GM12878 (cell line): ENCODE measurements around the gene NUPR1. TPM values are rescaled to one million over a fixed set of nuclear protein-coding genes. Genes with fewer than 3 reads are reported as not detected.

Experiments used
- ATF7 ChIP-seq: fragments of 450-650 bp; IDR thresholded peaks from 2 replicates; pipeline ENCODE4 v1.6.1; 2016; ENCODE audit warnings: low read depth, mild to moderate bottlenecking
- CBX3 ChIP-seq: fragments of 200-600 bp; sonication (generic); IDR thresholded peaks from 2 replicates; pipeline ENCODE4 v1.6.1; 2016; ENCODE audit warnings: low read depth, borderline replicate concordance
- E2F8 ChIP-seq: fragments of 450-650 bp; IDR thresholded peaks from 2 replicates; pipeline ENCODE4 v1.6.1; 2018; ENCODE audit warnings: mild to moderate bottlenecking, low read depth, moderate library complexity; ENCODE audit not compliant: partially characterized antibody
- MLLT1 ChIP-seq: fragments of 450-650 bp; IDR thresholded peaks from 2 replicates; pipeline ENCODE4 v1.6.1; 2016; ENCODE audit warnings: mild to moderate bottlenecking
- MXI1 ChIP-seq: fragments of 150-350 bp; IDR thresholded peaks from 2 replicates; pipeline ENCODE4 v1.6.1; 2011; ENCODE audit warnings: low read depth, mild to moderate bottlenecking, inconsistent platforms, low read length, improper control_type of control experiment
- NFXL1 ChIP-seq: fragments of 450-650 bp; IDR thresholded peaks from 2 replicates; pipeline ENCODE4 v1.6.1; 2017; ENCODE audit warnings: antibody characterized with exemption, mild to moderate bottlenecking, borderline replicate concordance
- RB1 ChIP-seq: fragments of 450-650 bp; formaldehyde crosslinking; IDR thresholded peaks from 2 replicates; pipeline ENCODE4 v1.6.1; 2017; ENCODE audit warnings: mild to moderate bottlenecking, borderline replicate concordance
- TCF12 ChIP-seq: IDR thresholded peaks from 2 replicates; pipeline ENCODE4 v1.6.1; 2011; ENCODE audit warnings: low read depth, mild to moderate bottlenecking, low read length
- ZBED1 ChIP-seq: IDR thresholded peaks from 2 replicates; pipeline ENCODE4 v1.6.1; 2016; ENCODE audit warnings: borderline replicate concordance
- polyA plus RNA-seq, 11 experiments: library from polyadenylated mRNA; depleted of rRNA in 4 of 11; unstranded in 6 of 11; stranded (reverse) in 5 of 11; fragments of >200 nt; fragmentation: Nextera tagmentation in 4 of 11; fragmentation: Illumina TruSeq in 1 of 11; extraction: Ambion mirVana in 4 of 11; extraction: Trizol in 1 of 11; gene quantifications; 1 replicate in 1 of 11; 2 replicates in 10 of 11; pipeline versions ENCODE4 v1.2.1 to v1.2.3, GENCODE V29; 2011 to 2016; ENCODE audit warnings: inconsistent platforms in 2 of 11, missing spikeins in 2 of 11, low read depth in 1 of 11
- total RNA-seq, 4 experiments: library from RNA; depleted of rRNA in 3 of 4; stranded (reverse); fragments of >200 nt in 3 of 4; fragmentation: Illumina TruSeq in 1 of 4; extraction: Trizol in 1 of 4; gene quantifications; 2 replicates each; pipeline versions ENCODE4 v1.2.1 to v1.2.3, GENCODE V29; 2013 to 2021
- TF ChIP-seq, protein P1 (sequence below): IDR thresholded peaks from 2 replicates; pipeline ENCODE4 v1.6.1; 2011; ENCODE audit warnings: borderline replicate concordance, low read depth, mild to moderate bottlenecking, moderate library complexity, mixed read lengths, low read length; ENCODE audit not compliant: insufficient read depth; ENCODE audit errors: extremely low read length
- TF ChIP-seq, protein P2 (sequence below): fragments of 450-650 bp; IDR thresholded peaks from 2 replicates; pipeline ENCODE4 v1.6.1; 2017; ENCODE audit warnings: mild to moderate bottlenecking
- TF ChIP-seq, protein P3 (sequence below): IDR thresholded peaks from 2 replicates; pipeline ENCODE4 v1.6.1; 2012; ENCODE audit warnings: low read depth, low read length, improper control_type of control experiment
- TF ChIP-seq, protein P4 (sequence below): fragments of 450-650 bp; IDR thresholded peaks from 2 replicates; pipeline ENCODE4 v1.6.1; 2016; ENCODE audit warnings: mild to moderate bottlenecking
- TF ChIP-seq, protein P5 (sequence below): IDR thresholded peaks from 2 replicates; pipeline ENCODE4 v1.6.1; 2012; ENCODE audit warnings: low read depth, low read length, improper control_type of control experiment
- TF ChIP-seq, protein P6 (sequence below): fragments of 450-650 bp; conservative IDR thresholded peaks from 2 replicates; pipeline ENCODE4 v1.6.1; 2017; ENCODE audit warnings: mild to moderate bottlenecking, moderate library complexity

The NUPR1 gene
- total and polyA plus RNA-seq, 10 of the 15 experiments (the other 5 are each of a cell fraction or from before 2014, with no cell fraction given), result 0.04 to 0.78 (median 0.17) TPM; not detected in 2

DNA sequence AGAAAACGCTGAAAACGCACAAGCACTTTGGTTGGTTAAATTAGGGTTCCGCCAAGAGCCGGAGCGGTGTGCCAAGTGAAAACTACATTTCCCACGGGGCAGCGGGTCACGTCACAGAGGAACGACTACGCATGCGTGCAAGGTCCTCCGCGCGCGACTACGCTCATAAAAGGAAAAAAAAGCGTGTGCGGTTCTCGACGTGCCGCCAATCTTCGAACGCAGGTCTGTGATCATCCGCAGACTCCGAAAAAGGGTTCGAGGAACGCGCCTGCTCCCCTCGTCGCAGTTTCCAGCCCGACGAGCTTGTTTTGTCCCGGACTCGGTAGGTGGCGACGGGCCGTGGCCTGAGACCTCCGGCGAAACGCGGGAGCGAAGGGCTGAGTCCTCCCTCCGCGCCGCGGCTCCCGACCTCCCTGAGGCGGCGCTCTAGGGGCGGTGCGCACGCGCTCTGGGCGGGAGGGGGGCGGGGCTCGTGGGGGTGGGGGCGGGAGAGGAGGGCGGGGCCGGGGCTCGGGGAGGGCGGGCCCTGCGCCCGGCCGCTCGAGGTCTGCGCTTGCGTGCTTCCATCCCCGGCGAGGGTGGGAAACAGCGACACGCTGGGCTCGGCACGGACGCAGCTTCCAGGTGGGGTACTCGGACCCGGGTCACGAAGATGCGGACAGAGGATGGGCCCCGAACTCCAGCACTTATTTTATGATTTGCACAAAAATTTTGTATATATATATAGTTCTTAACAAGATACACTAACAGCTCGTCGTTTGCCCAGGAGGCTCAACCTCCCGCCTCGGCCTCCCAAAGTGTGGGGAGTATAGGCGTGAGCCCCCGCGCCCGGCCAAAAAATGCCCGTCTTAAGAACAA is 15.2 kb upstream of the NUPR1 start, which contains the start of gene SGF29 (continued):
- TF ChIP-seq, protein P1, sequence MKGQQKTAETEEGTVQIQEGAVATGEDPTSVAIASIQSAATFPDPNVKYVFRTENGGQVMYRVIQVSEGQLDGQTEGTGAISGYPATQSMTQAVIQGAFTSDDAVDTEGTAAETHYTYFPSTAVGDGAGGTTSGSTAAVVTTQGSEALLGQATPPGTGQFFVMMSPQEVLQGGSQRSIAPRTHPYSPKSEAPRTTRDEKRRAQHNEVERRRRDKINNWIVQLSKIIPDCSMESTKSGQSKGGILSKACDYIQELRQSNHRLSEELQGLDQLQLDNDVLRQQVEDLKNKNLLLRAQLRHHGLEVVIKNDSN, result no peak
- TF ChIP-seq TCF12 (0 out of 2 replicates have a peak, but pooled peaks have one; percentile 18), ATF7 (peak; percentile 67), MXI1 (peak; percentile 75), NFXL1 (0 out of 2 replicates have a peak, but pooled peaks have one; percentile 73), CBX3 (no peak), RB1 (peak; percentile 97), ZBED1 (no peak; the same call in 1 of the 2 replicates), MLLT1 (no peak), E2F8 (peak; percentile 66)
- TF ChIP-seq, protein P2, sequence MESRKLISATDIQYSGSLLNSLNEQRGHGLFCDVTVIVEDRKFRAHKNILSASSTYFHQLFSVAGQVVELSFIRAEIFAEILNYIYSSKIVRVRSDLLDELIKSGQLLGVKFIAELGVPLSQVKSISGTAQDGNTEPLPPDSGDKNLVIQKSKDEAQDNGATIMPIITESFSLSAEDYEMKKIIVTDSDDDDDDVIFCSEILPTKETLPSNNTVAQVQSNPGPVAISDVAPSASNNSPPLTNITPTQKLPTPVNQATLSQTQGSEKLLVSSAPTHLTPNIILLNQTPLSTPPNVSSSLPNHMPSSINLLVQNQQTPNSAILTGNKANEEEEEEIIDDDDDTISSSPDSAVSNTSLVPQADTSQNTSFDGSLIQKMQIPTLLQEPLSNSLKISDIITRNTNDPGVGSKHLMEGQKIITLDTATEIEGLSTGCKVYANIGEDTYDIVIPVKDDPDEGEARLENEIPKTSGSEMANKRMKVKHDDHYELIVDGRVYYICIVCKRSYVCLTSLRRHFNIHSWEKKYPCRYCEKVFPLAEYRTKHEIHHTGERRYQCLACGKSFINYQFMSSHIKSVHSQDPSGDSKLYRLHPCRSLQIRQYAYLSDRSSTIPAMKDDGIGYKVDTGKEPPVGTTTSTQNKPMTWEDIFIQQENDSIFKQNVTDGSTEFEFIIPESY, result 0 out of 2 replicates have a peak, but pooled peaks have one; percentile 21
- TF ChIP-seq, protein P3, sequence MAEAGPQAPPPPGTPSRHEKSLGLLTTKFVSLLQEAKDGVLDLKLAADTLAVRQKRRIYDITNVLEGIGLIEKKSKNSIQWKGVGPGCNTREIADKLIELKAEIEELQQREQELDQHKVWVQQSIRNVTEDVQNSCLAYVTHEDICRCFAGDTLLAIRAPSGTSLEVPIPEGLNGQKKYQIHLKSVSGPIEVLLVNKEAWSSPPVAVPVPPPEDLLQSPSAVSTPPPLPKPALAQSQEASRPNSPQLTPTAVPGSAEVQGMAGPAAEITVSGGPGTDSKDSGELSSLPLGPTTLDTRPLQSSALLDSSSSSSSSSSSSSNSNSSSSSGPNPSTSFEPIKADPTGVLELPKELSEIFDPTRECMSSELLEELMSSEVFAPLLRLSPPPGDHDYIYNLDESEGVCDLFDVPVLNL, result 0 out of 2 replicates have a peak, but pooled peaks have one; percentile 36
- TF ChIP-seq, protein P4, sequence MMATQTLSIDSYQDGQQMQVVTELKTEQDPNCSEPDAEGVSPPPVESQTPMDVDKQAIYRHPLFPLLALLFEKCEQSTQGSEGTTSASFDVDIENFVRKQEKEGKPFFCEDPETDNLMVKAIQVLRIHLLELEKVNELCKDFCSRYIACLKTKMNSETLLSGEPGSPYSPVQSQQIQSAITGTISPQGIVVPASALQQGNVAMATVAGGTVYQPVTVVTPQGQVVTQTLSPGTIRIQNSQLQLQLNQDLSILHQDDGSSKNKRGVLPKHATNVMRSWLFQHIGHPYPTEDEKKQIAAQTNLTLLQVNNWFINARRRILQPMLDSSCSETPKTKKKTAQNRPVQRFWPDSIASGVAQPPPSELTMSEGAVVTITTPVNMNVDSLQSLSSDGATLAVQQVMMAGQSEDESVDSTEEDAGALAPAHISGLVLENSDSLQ, result peak; percentile 81
- TF ChIP-seq, protein P5, sequence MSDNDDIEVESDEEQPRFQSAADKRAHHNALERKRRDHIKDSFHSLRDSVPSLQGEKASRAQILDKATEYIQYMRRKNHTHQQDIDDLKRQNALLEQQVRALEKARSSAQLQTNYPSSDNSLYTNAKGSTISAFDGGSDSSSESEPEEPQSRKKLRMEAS, result peak; percentile 44; the same call in 1 of the 2 replicates
- TF ChIP-seq, protein P6, sequence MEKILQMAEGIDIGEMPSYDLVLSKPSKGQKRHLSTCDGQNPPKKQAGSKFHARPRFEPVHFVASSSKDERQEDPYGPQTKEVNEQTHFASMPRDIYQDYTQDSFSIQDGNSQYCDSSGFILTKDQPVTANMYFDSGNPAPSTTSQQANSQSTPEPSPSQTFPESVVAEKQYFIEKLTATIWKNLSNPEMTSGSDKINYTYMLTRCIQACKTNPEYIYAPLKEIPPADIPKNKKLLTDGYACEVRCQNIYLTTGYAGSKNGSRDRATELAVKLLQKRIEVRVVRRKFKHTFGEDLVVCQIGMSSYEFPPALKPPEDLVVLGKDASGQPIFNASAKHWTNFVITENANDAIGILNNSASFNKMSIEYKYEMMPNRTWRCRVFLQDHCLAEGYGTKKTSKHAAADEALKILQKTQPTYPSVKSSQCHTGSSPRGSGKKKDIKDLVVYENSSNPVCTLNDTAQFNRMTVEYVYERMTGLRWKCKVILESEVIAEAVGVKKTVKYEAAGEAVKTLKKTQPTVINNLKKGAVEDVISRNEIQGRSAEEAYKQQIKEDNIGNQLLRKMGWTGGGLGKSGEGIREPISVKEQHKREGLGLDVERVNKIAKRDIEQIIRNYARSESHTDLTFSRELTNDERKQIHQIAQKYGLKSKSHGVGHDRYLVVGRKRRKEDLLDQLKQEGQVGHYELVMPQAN, result peak; percentile 50
